Right cardiac atrium (tissue), 5 donors: ENCODE results near the gene ACACA. TPM values are rescaled to one million over a fixed set of nuclear protein-coding genes. Genes with fewer than 3 reads are reported as not detected.

Experiments used
- ATAC-seq, 2 donors: fragments of 200-7000 bp; cut with Tn5 transposase; one replicate each; pipeline versions ENCODE4 v1.8.0 to v1.9.1; 2020; ENCODE audit warnings: moderate library complexity in 2 of 2, mild to moderate bottlenecking in 1 of 2
- DNase-seq, 3 donors: peaks; one replicate each; pipeline ENCODE4 v3.0.0-alpha.2; 2020
- H3K27ac ChIP-seq: one replicate; pipeline ENCODE4 v1.5.1; 2013; ENCODE audit warnings: mild to moderate bottlenecking, low read length, control low read depth, moderate library complexity
- H3K27me3 ChIP-seq: one replicate; pipeline ENCODE4 v1.6.1; 2013; ENCODE audit not compliant: control insufficient read depth, insufficient read depth
- H3K4me1 ChIP-seq: one replicate; pipeline ENCODE4 v1.6.1; 2013; ENCODE audit warnings: low read length; ENCODE audit not compliant: control insufficient read depth, insufficient read depth
- H3K4me3 ChIP-seq: one replicate; pipeline ENCODE4 v1.5.1; 2013; ENCODE audit warnings: low read length, control low read depth
- H3K9me3 ChIP-seq: one replicate; pipeline ENCODE4 v1.6.1; 2013; ENCODE audit warnings: low read length; ENCODE audit not compliant: control insufficient read depth
- WGBS: extraction: QIAGEN DNeasy Blood & Tissue Kit; methylation state at CpG from one replicate; pipeline ENCODE4 v1.1.7; 2013; 5-methylcytosine and 5-hydroxymethylcytosine counted together
- intact Hi-C, 4 donors: fragments of 100-400 bp; cut with DNase I; formaldehyde crosslinking; loops; one replicate each; pipeline versions ENCODE4 v1.11.0 to v1.14.0; 2022 to 2023
- polyA plus RNA-seq: library from polyadenylated mRNA; stranded (reverse); fragments of 200-250 nt; gene quantifications from one replicate; pipeline ENCODE4 v1.2.3, GENCODE V29; 2013
- total RNA-seq, 4 donors: library from RNA; stranded (reverse); fragmentation: NEBNext Ultra II Directional; extraction: Animal tissue kit (Norgen Biotek cat#: 25700); gene quantifications; one replicate each; pipeline ENCODE4 v1.2.1, GENCODE V29; 2021
- donor health status: healthy with polysubstance abuse.
- donor health status: DM: no; HTN: yes; CAD: no.
- donor health status: DM: no; HTN: no; CAD: no.
- donor health status: DM: no; HTN: yes; CAD: no; lungs with severe emphysema.
- donor health status: DM: yes; HTN: yes; CAD: no.

The ACACA gene
- total and polyA plus RNA-seq, 5 donors = 8.9 to 24.8 (median 20.5) TPM

- no peak for DNase-seq
- 97% methylated on average over 7 of the region's 7 CpGs for WGBS
- no peak for ATAC-seq
- H3K4me1 ChIP-seq = no peaks in the 10 kb centered on the region
- H3K9me3 ChIP-seq = no peaks in the 10 kb centered on the region
- no peak overlapping the region for H3K27ac ChIP-seq
- no peak overlapping the region for H3K4me3 ChIP-seq
- H3K27me3 ChIP-seq = no peaks in the 10 kb centered on the region
- intact Hi-C loops = no loop called here
Observed at GRCh38 chr17:37393352-37393751, 13.3 kb downstream of the ACACA start.

- Histone ChIP-seq H3K4me1 (no peaks in the 10 kb centered on the region), H3K27me3 (no peaks in the 10 kb centered on the region), H3K9me3 (no peaks in the 10 kb centered on the region), H3K27ac (peak overlapping the region; percentile 2), H3K4me3 (no peak overlapping the region)
- ATAC-seq (peak; percentile 90 to 98), DNase-seq (no peak)
- intact Hi-C loops = no loop called here
- 41% methylated on average over 3 of the region's 3 CpGs for whole genome bisulfite sequencing
Observed at GRCh38 chr17:37392024-37392590, 14.5 kb downstream of the ACACA start.

GRCh38 chr17:37391146-37391545 lies 15.5 kb downstream of the ACACA start:
- H3K4me3 ChIP-seq = no peak overlapping the region
- no peak overlapping the region for H3K27ac ChIP-seq
- DNase-seq (no peak), ATAC-seq (no peak)
- intact Hi-C loops = no loop called here
- WGBS = 92% methylated on average over 6 of the region's 6 CpGs
- H3K27me3 ChIP-seq = no peaks in the 10 kb centered on the region
- H3K4me1 ChIP-seq = no peaks in the 10 kb centered on the region
- H3K9me3 ChIP-seq = no peaks in the 10 kb centered on the region

GRCh38 chr17:37389160-37389559 lies 17.5 kb downstream of the ACACA start:
- Histone ChIP-seq H3K27me3 (no peaks in the 10 kb centered on the region), H3K9me3 (no peaks in the 10 kb centered on the region), H3K4me1 (peaks cover 2% of the 10 kb centered on the region), H3K27ac (no peak overlapping the region), H3K4me3 (no peak overlapping the region)
- DNase-seq (no peak), ATAC-seq (no peak)
- intact Hi-C loops = no loop called here
- WGBS = 97% methylated on average over 4 of the region's 4 CpGs

GRCh38 chr17:37388266-37388665 lies 18.4 kb downstream of the ACACA start:
- intact Hi-C loops = no loop called here
- no peak overlapping the region for H3K4me3 ChIP-seq
- H3K27me3 ChIP-seq = no peaks in the 10 kb centered on the region
- peaks cover 2% of the 10 kb centered on the region for H3K4me1 ChIP-seq
- 93% methylated on average over 3 of the region's 3 CpGs for WGBS
- no peak for ATAC-seq
- H3K27ac ChIP-seq = no peak overlapping the region
- DNase-seq = no peak
- no peaks in the 10 kb centered on the region for H3K9me3 ChIP-seq

GRCh38 chr17:37386462-37386861 lies 20.2 kb downstream of the ACACA start:
- peaks cover 2% of the 10 kb centered on the region for H3K4me1 ChIP-seq
- H3K4me3 ChIP-seq = no peak overlapping the region
- DNase-seq (no peak), ATAC-seq (no peak)
- H3K27me3 ChIP-seq = no peaks in the 10 kb centered on the region
- H3K9me3 ChIP-seq = no peaks in the 10 kb centered on the region
- intact Hi-C loops = no loop called here
- no peak overlapping the region for H3K27ac ChIP-seq
- WGBS = 92% methylated on average over 5 of the region's 5 CpGs

- no peak for ATAC-seq
Observed at GRCh38 chr17:37385474-37385990, 21.1 kb downstream of the ACACA start.

GRCh38 chr17:37384560-37385149 lies 22.0 kb downstream of the ACACA start:
- no peak for ATAC-seq
- H3K27me3 ChIP-seq = no peaks in the 10 kb centered on the region
- H3K27ac ChIP-seq = no peak overlapping the region
- no peaks in the 10 kb centered on the region for H3K9me3 ChIP-seq
- WGBS = 56% methylated on average over 3 of the region's 3 CpGs
- DNase-seq = no peak
- no peak overlapping the region for H3K4me3 ChIP-seq
- H3K4me1 ChIP-seq = peaks cover 2% of the 10 kb centered on the region
- intact Hi-C loops = no loop called here

More at GRCh38 chr17:37385474-37385990, 21.1 kb downstream of the ACACA start:
- Histone ChIP-seq H3K9me3 (no peaks in the 10 kb centered on the region), H3K27me3 (no peaks in the 10 kb centered on the region), H3K27ac (no peak overlapping the region), H3K4me3 (no peak overlapping the region), H3K4me1 (peaks cover 2% of the 10 kb centered on the region)
- intact Hi-C loops = no loop called here
- DNase-seq = no peak

GRCh38 chr17:37382056-37382455 lies 24.6 kb downstream of the ACACA start:
- Histone ChIP-seq H3K27ac (no peak overlapping the region), H3K4me3 (no peak overlapping the region), H3K4me1 (peaks cover 2% of the 10 kb centered on the region), H3K9me3 (no peaks in the 10 kb centered on the region), H3K27me3 (no peaks in the 10 kb centered on the region)
- no peak for DNase-seq
- no peak for ATAC-seq
- intact Hi-C loops = no loop called here
- 98% methylated on average over 1 of the region's 1 CpG for WGBS

GRCh38 chr17:37375706-37376105 lies 30.9 kb downstream of the ACACA start, which contains the start of gene C17orf78:
Gene C17orf78, plus strand, starts transcription at chr17:37375985. Its CDS starts 108 bp downstream, at chr17:37376093.
- Histone ChIP-seq H3K27ac (no peak within 1 kb of the TSS), H3K9me3 (no peaks in the 10 kb centered on the region), H3K4me1 (no peaks in the 10 kb centered on the region), H3K4me3 (no peak within 1 kb of the TSS), H3K27me3 (no peaks in the 10 kb centered on the region)
- intact Hi-C loops = no loop called here
- 91% methylated on average over 7 of the region's 7 CpGs for WGBS
- ATAC-seq = no peak
- DNase-seq = no peak

- whole genome bisulfite sequencing = 7% methylated on average over 4 of the region's 4 CpGs
- ATAC-seq = peak; percentile 86 to 89
- DNase-seq = peak in 2 of 3 donors; percentile 38 to 71
Observed at GRCh38 chr17:37373530-37374159, 33.0 kb downstream of the ACACA start.

More at GRCh38 chr17:37373530-37374159, 33.0 kb downstream of the ACACA start:
- intact Hi-C loops = no loop called here
- H3K4me1 ChIP-seq = no peaks in the 10 kb centered on the region
- H3K27me3 ChIP-seq = no peaks in the 10 kb centered on the region
- H3K27ac ChIP-seq = no peak overlapping the region
- no peak overlapping the region for H3K4me3 ChIP-seq
- no peaks in the 10 kb centered on the region for H3K9me3 ChIP-seq
